ENCODE data around the gene CACNG1. TPM values are rescaled to one million over a fixed set of nuclear protein-coding genes. Genes with fewer than 3 reads are reported as not detected.

CACNG1 gene
- total and polyA plus RNA-seq, 2 donors (not counting 1 experiment from before 2014, with no cell fraction given), result not detected

DNA sequence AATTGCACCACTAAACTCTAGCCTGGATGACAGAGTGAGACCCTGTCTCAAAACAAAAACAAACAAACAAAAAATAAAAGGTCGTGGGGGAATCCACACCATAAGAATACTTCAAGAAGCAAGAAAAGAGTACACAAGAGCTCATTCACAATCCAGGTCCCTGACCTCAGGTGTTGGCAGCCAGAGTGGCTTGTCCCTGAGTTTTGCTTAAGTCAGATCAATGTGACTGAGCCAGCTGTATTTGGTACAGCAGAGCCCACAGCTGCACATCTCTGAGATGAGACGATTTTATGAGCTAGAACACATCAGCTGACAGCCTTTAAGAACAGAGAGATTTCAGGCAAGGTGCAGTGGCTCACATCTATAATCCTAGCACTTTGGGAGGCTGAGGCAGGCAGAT, 22.4 kb downstream of the CACNG1 start:
- Histone ChIP-seq H4K20me1 (ENCODE audit: control insufficient read depth, extremely low read depth, insufficient read depth, low read length) (no peaks in the 10 kb centered on the region), H2AFZ (ENCODE audit: low read length) (no peak overlapping the region), H3K36me3 (ENCODE audit: control insufficient read depth, insufficient read depth, low read length) (no peaks in the 10 kb centered on the region), H3K4me2 (ENCODE audit: extremely low read depth, insufficient read depth, low read length) (no peak overlapping the region), H3K9ac (ENCODE audit: insufficient read depth, low read length) (no peak overlapping the region), H3K9me3 (ENCODE audit: control insufficient read depth, insufficient read depth, low read depth, low read length) (no peaks in the 10 kb centered on the region), H3K27ac (ENCODE audit: insufficient read depth, low read length) (no peak overlapping the region), H3K27me3 (ENCODE audit: control insufficient read depth, insufficient read depth, low read length) (no peaks in the 10 kb centered on the region), H3K4me3 (replicated peaks in 1 of 4; ENCODE audit: control extremely low read depth in 1 of 4, insufficient read depth in 1 of 4, low read depth in 3 of 4, low read length in 4 of 4) (no peak overlapping the region), H3K4me1 (ENCODE audit: control insufficient read depth, extremely low read depth, insufficient read depth, low read length) (no peaks in the 10 kb centered on the region), H3K79me2 (ENCODE audit: control insufficient read depth, insufficient read depth, low read length) (no peaks in the 10 kb centered on the region)
- TF ChIP-seq, protein P1, sequence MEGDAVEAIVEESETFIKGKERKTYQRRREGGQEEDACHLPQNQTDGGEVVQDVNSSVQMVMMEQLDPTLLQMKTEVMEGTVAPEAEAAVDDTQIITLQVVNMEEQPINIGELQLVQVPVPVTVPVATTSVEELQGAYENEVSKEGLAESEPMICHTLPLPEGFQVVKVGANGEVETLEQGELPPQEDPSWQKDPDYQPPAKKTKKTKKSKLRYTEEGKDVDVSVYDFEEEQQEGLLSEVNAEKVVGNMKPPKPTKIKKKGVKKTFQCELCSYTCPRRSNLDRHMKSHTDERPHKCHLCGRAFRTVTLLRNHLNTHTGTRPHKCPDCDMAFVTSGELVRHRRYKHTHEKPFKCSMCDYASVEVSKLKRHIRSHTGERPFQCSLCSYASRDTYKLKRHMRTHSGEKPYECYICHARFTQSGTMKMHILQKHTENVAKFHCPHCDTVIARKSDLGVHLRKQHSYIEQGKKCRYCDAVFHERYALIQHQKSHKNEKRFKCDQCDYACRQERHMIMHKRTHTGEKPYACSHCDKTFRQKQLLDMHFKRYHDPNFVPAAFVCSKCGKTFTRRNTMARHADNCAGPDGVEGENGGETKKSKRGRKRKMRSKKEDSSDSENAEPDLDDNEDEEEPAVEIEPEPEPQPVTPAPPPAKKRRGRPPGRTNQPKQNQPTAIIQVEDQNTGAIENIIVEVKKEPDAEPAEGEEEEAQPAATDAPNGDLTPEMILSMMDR (conservative IDR thresholded peaks at IDR 0.05 in 1 of 2, IDR thresholded peaks at IDR 0.05 in 1 of 2; ENCODE audit: low read depth in 1 of 2, low read length in 2 of 2), result no peak
- no peak for TF ChIP-seq EZH2 (IDR thresholded peaks at IDR 0.05; ENCODE audit: low read length, missing control alignments)
- DNase-seq (ENCODE audit: low read depth in 2 of 2), result no peak

- H3K79me2 ChIP-seq (ENCODE audit: control insufficient read depth, insufficient read depth, low read length), result no peaks in the 10 kb centered on the region
- no peak overlapping the region for H3K4me2 ChIP-seq (ENCODE audit: extremely low read depth, insufficient read depth, low read length)
- no peak for TF ChIP-seq EZH2 (IDR thresholded peaks at IDR 0.05; ENCODE audit: low read length, missing control alignments)
- no peak overlapping the region for H2AFZ ChIP-seq (ENCODE audit: low read length)
- H4K20me1 ChIP-seq (ENCODE audit: control insufficient read depth, extremely low read depth, insufficient read depth, low read length), result no peaks in the 10 kb centered on the region
- H3K9me3 ChIP-seq (ENCODE audit: control insufficient read depth, insufficient read depth, low read depth, low read length), result no peaks in the 10 kb centered on the region
- H3K9ac ChIP-seq (ENCODE audit: insufficient read depth, low read length), result no peak overlapping the region
- no peak for DNase-seq (ENCODE audit: low read depth in 2 of 2)
- H3K36me3 ChIP-seq (ENCODE audit: control insufficient read depth, insufficient read depth, low read length), result no peaks in the 10 kb centered on the region
- no peaks in the 10 kb centered on the region for H3K4me1 ChIP-seq (ENCODE audit: control insufficient read depth, extremely low read depth, insufficient read depth, low read length)
- H3K27me3 ChIP-seq (ENCODE audit: control insufficient read depth, insufficient read depth, low read length), result no peaks in the 10 kb centered on the region
- no peak overlapping the region for H3K4me3 ChIP-seq (replicated peaks in 1 of 4; ENCODE audit: control extremely low read depth in 1 of 4, insufficient read depth in 1 of 4, low read depth in 3 of 4, low read length in 4 of 4)
- H3K27ac ChIP-seq (ENCODE audit: insufficient read depth, low read length), result no peak overlapping the region
These were observed 23.5 kb downstream of the CACNG1 start for GRCh38 chr17:67067571-67068482.

DNA sequence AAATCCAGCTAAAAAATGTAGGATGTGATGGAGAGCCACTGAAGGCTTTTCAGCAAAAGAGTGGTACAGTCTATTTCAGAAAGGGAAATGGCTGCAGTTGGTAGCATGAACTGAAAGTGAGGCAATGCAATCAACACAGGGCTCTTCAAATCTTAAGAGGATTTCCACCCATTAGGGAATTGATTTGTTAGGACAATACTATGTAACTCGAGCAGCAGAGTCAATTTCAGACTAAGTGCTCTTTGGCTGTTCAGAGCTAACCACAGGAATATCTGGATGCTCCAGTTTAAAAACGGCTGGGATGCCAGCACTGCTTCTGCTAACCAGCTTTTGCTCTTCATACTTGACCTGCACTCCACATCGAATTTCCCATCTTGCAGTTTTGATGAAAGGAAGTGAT, 24.6 kb downstream of the CACNG1 start:
- H3K79me2 ChIP-seq (ENCODE audit: control insufficient read depth, insufficient read depth, low read length), result no peaks in the 10 kb centered on the region
- H4K20me1 ChIP-seq (ENCODE audit: control insufficient read depth, extremely low read depth, insufficient read depth, low read length), result no peaks in the 10 kb centered on the region
- no peak overlapping the region for H3K4me3 ChIP-seq (replicated peaks in 1 of 4; ENCODE audit: control extremely low read depth in 1 of 4, insufficient read depth in 1 of 4, low read depth in 3 of 4, low read length in 4 of 4)
- no peak overlapping the region for H3K9ac ChIP-seq (ENCODE audit: insufficient read depth, low read length)
- H3K27ac ChIP-seq (ENCODE audit: insufficient read depth, low read length), result no peak overlapping the region
- H3K9me3 ChIP-seq (ENCODE audit: control insufficient read depth, insufficient read depth, low read depth, low read length), result no peaks in the 10 kb centered on the region
- H2AFZ ChIP-seq (ENCODE audit: low read length), result no peak overlapping the region
- no peak overlapping the region for H3K4me2 ChIP-seq (ENCODE audit: extremely low read depth, insufficient read depth, low read length)
- peak; percentile 2 to 10 for DNase-seq (ENCODE audit: low read depth in 2 of 2)
- H3K36me3 ChIP-seq (ENCODE audit: control insufficient read depth, insufficient read depth, low read length), result no peaks in the 10 kb centered on the region
- TF ChIP-seq, protein P1 (conservative IDR thresholded peaks at IDR 0.05 in 1 of 2, IDR thresholded peaks at IDR 0.05 in 1 of 2; ENCODE audit: low read depth in 1 of 2, low read length in 2 of 2), result no peak
- no peak for TF ChIP-seq EZH2 (IDR thresholded peaks at IDR 0.05; ENCODE audit: low read length, missing control alignments)
- H3K27me3 ChIP-seq (ENCODE audit: control insufficient read depth, insufficient read depth, low read length), result no peaks in the 10 kb centered on the region
- no peaks in the 10 kb centered on the region for H3K4me1 ChIP-seq (ENCODE audit: control insufficient read depth, extremely low read depth, insufficient read depth, low read length)

Measured in fibroblast of lung (primary cell).